ENCODE data around the gene PPM1K. TPM values are rescaled to one million over a fixed set of nuclear protein-coding genes. Genes with fewer than 3 reads are reported as not detected.
A peak's percentile ranks its signal among the peaks of the same experiment; 100 is the strongest.

PPM1K gene
- total RNA-seq, 2 experiments from 2014 or later = 65.7 to 87.7 TPM

DNA sequence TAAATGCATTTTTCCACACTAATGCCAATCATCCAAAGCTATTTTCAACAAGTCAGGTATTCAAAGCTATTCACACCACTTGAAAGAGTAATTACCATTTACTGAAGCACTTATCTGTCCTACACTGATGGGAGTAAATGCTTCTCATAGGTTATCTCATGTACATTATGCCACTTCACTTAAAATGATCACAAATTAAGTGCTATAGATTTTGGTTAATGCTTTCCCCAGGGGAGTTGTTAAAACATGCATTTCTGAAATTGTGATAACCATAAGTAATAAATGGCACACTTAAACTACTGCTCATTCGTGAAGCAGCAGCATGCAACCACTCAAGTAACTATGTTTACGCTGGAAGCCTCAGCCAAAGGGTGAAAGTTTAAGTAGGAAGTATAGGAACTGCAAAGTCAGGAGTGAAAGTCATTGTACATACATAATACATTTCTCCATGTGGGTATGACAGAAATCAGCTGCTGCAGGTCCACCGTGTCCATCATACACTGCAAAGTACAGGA lies 6.6 kb downstream of the PPM1K start:
- POLR2A ChIA-PET = interaction anchor here (0.6 to 4.4 kb wide), 6 partner anchors 8 to 139 kb away, joined by 3 to 21 read pairs (median 5); no protein-coding TSS in a partner anchor
- H3K79me2 ChIP-seq (ENCODE audit: insufficient read depth, low read depth, low read length) = peaks cover 98% of the 10 kb centered on the region
- intact Hi-C loops (cut with micrococcal nuclease; ENCODE audit: unreplicated experiment) = no loop called here
- H3K4me2 ChIP-seq (ENCODE audit: low read length) = peak overlapping the region; percentile 98
- no peak for TF ChIP-seq EZH2phosphoT487 (IDR thresholded peaks at IDR 0.05; ENCODE audit: borderline replicate concordance, low read depth, low read length)
- TF ChIP-seq, protein P1, sequence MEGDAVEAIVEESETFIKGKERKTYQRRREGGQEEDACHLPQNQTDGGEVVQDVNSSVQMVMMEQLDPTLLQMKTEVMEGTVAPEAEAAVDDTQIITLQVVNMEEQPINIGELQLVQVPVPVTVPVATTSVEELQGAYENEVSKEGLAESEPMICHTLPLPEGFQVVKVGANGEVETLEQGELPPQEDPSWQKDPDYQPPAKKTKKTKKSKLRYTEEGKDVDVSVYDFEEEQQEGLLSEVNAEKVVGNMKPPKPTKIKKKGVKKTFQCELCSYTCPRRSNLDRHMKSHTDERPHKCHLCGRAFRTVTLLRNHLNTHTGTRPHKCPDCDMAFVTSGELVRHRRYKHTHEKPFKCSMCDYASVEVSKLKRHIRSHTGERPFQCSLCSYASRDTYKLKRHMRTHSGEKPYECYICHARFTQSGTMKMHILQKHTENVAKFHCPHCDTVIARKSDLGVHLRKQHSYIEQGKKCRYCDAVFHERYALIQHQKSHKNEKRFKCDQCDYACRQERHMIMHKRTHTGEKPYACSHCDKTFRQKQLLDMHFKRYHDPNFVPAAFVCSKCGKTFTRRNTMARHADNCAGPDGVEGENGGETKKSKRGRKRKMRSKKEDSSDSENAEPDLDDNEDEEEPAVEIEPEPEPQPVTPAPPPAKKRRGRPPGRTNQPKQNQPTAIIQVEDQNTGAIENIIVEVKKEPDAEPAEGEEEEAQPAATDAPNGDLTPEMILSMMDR (conservative IDR thresholded peaks at IDR 0.05; ENCODE audit: low read length) = no peak
- H4K20me1 ChIP-seq (ENCODE audit: insufficient read depth, low read length) = 0 out of 2 replicates have a peak, but pooled peaks cover 7% of the 10 kb centered on the region
- peaks cover 68% of the 10 kb centered on the region for H3K4me1 ChIP-seq (ENCODE audit: insufficient read depth, low read length, poor library complexity, severe bottlenecking)
- CTCF ChIA-PET (ENCODE audit: unreplicated experiment) = interaction anchor here (1.1 kb wide), 1 partner anchor 42 kb away, joined by 3 read pairs; no protein-coding TSS in a partner anchor
- H3K36me3 ChIP-seq (ENCODE audit: insufficient read depth, low read length) = peaks cover 71% of the 10 kb centered on the region
- peak overlapping the region; percentile 61 for H3K4me3 ChIP-seq (ENCODE audit: low read depth, low read length, poor library complexity, severe bottlenecking)
- BruUV-seq (replicated peaks) = no TSS peak
- DNase-seq (ENCODE audit: low spot score) = no peak
- no peak overlapping the region for H2AFZ ChIP-seq (ENCODE audit: low read length)
- peak overlapping the region; percentile 91 for H3K27ac ChIP-seq (ENCODE audit: low read depth, low read length, poor library complexity, severe bottlenecking)
- H3K9me3 ChIP-seq (ENCODE audit: low read length) = peaks cover 7% of the 10 kb centered on the region; the same call in 1 of the 2 replicates
- no peaks in the 10 kb centered on the region for H3K9me2 ChIP-seq (ENCODE audit: insufficient read depth, low read length)

DNA sequence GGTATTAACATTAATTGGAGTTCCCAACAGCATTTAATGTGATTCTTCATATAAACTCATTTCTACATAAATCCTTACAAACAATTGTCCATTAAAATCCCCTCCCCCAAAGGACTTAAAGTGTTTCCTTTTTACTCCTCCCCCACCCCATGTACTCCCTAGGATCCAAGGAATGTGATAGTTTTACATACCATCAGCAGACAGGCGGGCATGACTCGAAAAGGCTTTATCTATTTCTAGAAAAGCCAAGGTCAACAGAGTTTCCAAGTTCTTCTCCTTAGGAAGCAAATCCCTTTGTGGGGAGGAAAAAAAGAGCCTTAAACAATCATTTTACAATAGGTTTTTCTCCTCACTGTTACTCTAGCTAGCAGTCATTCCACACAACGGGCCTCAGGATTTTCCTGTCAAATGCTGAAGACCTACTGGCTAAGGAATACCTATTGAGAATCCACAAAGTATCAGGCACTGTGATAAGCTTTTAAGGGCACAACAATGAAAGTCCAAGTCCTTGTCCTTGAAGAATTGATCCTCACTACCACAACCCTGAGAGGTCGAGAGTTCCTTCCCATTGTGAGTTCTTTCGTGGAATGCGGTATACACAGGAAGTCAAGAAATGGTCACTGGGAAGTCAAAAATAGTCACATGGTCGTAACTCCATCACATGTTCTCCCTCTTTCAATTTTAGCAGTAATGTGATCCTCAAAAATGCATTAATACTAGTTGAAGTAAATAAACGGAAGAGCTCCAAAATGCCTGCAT lies 7.2 kb downstream of the PPM1K start:
- H3K4me1 ChIP-seq (ENCODE audit: insufficient read depth, low read length, poor library complexity, severe bottlenecking) = peaks cover 68% of the 10 kb centered on the region
- TF ChIP-seq, protein P1 (conservative IDR thresholded peaks at IDR 0.05; ENCODE audit: low read length) = no peak
- TF ChIP-seq EZH2phosphoT487 (IDR thresholded peaks at IDR 0.05; ENCODE audit: borderline replicate concordance, low read depth, low read length) = no peak
- H3K9me3 ChIP-seq (ENCODE audit: low read length) = peaks cover 7% of the 10 kb centered on the region; the same call in 1 of the 2 replicates
- POLR2A ChIA-PET = interaction anchor here (0.6 to 4.3 kb wide), 4 partner anchors 7 to 43 kb away, joined by 5 to 21 read pairs (median 10); partner anchors contain the start of gene PPM1K
- peak overlapping the region; percentile 98 for H3K4me2 ChIP-seq (ENCODE audit: low read length)
- DNase-seq (ENCODE audit: low spot score) = no peak
- CTCF ChIA-PET (ENCODE audit: unreplicated experiment) = interaction anchor here (1.1 kb wide), 1 partner anchor 43 kb away, joined by 3 read pairs; no protein-coding TSS in a partner anchor
- intact Hi-C loops (cut with micrococcal nuclease; ENCODE audit: unreplicated experiment) = no loop called here
- H3K36me3 ChIP-seq (ENCODE audit: insufficient read depth, low read length) = peaks cover 74% of the 10 kb centered on the region
- H3K27ac ChIP-seq (ENCODE audit: low read depth, low read length, poor library complexity, severe bottlenecking) = peak overlapping the region; percentile 91
- BruUV-seq (replicated peaks) = no TSS peak
- H3K79me2 ChIP-seq (ENCODE audit: insufficient read depth, low read depth, low read length) = peaks cover 98% of the 10 kb centered on the region
- H4K20me1 ChIP-seq (ENCODE audit: insufficient read depth, low read length) = 0 out of 2 replicates have a peak, but pooled peaks cover 7% of the 10 kb centered on the region
- H2AFZ ChIP-seq (ENCODE audit: low read length) = no peak overlapping the region
- no peaks in the 10 kb centered on the region for H3K9me2 ChIP-seq (ENCODE audit: insufficient read depth, low read length)
- H3K4me3 ChIP-seq (ENCODE audit: low read depth, low read length, poor library complexity, severe bottlenecking) = peak overlapping the region; percentile 61
